GM23248 (cell line): ENCODE data around the gene SAFB2.

Experiments used
- EZH2 ChIP-seq: fragments of 200-600 bp; sonication (generic); IDR thresholded peaks from 2 replicates; pipeline ENCODE4 v1.6.1; 2018; ENCODE audit warnings: antibody characterized with exemption, mild to moderate bottlenecking; ENCODE audit not compliant: insufficient read depth, poor library complexity, severe bottlenecking
- EZH2phosphoT487 ChIP-seq: fragments of 200-600 bp; sonication (generic); IDR thresholded peaks from 2 replicates; pipeline ENCODE4 v1.6.1; 2018; ENCODE audit warnings: antibody characterized with exemption, moderate library complexity, mild to moderate bottlenecking, low read depth; ENCODE audit not compliant: insufficient read depth

DNA sequence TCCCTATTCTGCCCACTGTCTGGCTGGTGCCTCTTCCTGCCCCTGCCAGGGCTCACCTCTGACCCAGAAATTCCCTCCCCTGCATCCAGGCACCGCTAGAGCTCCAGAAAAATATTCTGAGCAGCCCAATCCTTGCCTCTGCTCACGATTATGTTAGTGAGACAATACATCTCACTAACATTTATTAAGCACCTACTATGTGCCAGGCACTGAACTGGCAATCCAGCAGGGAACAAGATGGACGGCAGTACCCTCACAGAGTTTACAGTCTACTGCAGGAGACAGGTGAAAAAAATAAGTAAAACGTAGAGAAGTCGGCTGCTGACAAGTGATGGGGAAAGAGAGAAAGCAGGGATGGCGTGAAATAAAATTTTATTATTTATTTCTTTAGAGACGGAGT, 60.3 kb downstream of the SAFB2 start:
- TF ChIP-seq EZH2phosphoT487 (no peak), EZH2 (no peak)
